Rectal smooth muscle tissue (tissue), 1 donor: ENCODE results near the gene NBPF11.
"Not testable (repeated sequence)": the region's sequence is repeated elsewhere in the genome, so short reads cannot be mapped to it uniquely, and the experiment has no call there.

ENCODE experiments used
- H3K27ac ChIP-seq: one replicate; pipeline ENCODE4 v1.7.0; 2013; ENCODE audit warnings: low read depth, low read length, inconsistent platforms
- H3K27me3 ChIP-seq: one replicate; pipeline ENCODE4 v1.7.0; 2013; ENCODE audit warnings: low read length; ENCODE audit not compliant: control insufficient read depth, insufficient read depth
- H3K36me3 ChIP-seq: one replicate; pipeline ENCODE4 v1.7.0; 2013; ENCODE audit warnings: low read length; ENCODE audit not compliant: control insufficient read depth, insufficient read depth
- H3K4me1 ChIP-seq: one replicate; pipeline ENCODE4 v1.7.0; 2013; ENCODE audit warnings: low read length; ENCODE audit not compliant: control insufficient read depth, insufficient read depth
- H3K4me3 ChIP-seq: one replicate; pipeline ENCODE4 v1.7.0; 2013; ENCODE audit warnings: low read length
- H3K9ac ChIP-seq: one replicate; pipeline ENCODE4 v1.7.0; 2013; ENCODE audit warnings: low read length

NBPF11 gene

DNA sequence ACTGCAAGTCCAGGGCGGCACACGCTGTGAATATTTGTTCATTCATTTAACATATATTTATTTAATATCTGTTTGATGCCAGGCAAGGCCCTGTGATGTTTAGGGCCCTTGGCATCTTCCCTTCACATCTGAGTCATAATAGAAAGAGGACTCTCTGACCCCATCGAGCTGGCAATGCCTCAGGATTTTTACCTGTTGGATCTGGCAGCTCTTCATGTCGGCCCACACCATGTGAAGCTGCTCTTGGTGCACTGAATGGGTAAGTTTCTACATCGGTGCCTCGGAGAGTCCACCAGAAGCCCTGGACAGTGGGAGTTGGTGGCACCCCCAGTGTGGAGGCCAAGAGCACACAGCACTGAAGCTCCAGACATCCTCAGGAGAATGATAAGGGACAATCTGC is 8.9 kb downstream of the NBPF11 start:
- H3K4me3 ChIP-seq, H3K36me3 ChIP-seq, H3K27ac ChIP-seq, H3K9ac ChIP-seq, H3K27me3 ChIP-seq, H3K4me1 ChIP-seq: not testable (repeated sequence)

- not testable (repeated sequence) for H3K9ac ChIP-seq, H3K36me3 ChIP-seq, H3K27me3 ChIP-seq, H3K4me1 ChIP-seq, H3K4me3 ChIP-seq, H3K27ac ChIP-seq
Measured at GRCh38 chr1:148141936-148142335, 10.1 kb downstream of the NBPF11 start.

DNA sequence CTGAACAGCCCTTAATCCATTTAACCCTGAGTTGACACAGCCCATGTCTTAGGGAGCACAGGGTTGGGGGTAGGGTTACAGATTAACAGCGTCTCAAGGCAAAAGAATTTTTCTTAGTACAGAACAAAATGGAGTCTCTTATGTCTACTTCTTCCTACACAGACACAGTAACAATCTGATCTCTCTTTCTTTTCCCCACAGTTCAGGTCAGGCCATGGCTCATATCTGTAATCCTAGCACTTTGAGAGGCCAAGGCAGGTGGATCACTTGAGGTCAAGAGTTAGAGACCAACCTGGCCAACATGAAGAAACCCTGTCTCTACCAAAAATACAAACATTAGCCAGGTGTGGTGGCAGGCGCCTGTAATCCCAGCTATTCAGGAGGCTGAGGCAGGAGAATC is 13.5 kb downstream of the NBPF11 start:
- not testable (repeated sequence) for H3K4me3 ChIP-seq, H3K9ac ChIP-seq, H3K27ac ChIP-seq, H3K4me1 ChIP-seq, H3K36me3 ChIP-seq, H3K27me3 ChIP-seq

- H3K9ac ChIP-seq: not testable (repeated sequence)
Measured at GRCh38 chr1:148122341-148122740, 29.7 kb downstream of the NBPF11 start.

DNA sequence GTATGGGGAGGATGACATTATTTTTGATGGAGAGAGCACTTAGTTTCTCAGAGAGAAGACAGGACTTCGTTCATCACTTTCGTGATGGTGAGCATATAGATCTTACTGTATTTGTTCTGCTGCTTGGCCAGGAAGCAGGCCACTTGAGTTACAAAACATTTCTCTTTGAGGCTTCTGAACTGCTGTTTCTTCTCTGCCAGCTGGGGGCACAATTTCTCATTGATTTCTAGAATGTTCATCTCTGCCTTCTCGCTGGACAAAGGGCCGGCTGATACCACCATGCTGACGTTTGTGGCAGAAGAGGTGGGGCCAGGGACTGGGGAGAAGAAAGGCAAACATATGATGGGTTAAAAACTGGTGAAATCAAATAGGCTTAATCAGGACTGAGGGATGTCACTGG is 31.7 kb downstream of the NBPF11 start:
- not testable (repeated sequence) for H3K4me3 ChIP-seq, H3K4me1 ChIP-seq, H3K36me3 ChIP-seq, H3K27ac ChIP-seq, H3K9ac ChIP-seq, H3K27me3 ChIP-seq

More at GRCh38 chr1:148122341-148122740, 29.7 kb downstream of the NBPF11 start:
- not testable (repeated sequence) for H3K27me3 ChIP-seq, H3K36me3 ChIP-seq, H3K27ac ChIP-seq, H3K4me1 ChIP-seq, H3K4me3 ChIP-seq

DNA sequence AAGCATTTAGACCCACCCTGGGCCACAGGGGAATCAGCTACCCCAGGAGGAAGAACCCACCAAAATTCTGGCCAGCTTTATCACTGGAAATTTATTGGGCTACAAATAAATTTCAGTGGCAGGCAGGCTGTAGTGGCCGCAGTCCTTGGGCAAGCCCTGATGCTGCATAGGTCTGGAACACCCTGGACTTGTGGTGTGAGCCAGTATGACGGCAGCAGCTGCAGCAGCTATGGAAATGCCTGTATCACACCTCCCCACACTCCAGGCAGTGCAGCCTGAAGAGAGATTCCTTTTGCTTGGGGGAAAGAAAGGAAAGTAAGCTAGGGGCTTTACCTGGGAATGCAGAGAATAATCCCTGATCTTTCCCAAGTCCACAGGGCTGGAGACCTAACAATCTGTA is 56.3 kb downstream of the NBPF11 start:
- H3K9ac ChIP-seq, H3K36me3 ChIP-seq: not testable (repeated sequence)

DNA sequence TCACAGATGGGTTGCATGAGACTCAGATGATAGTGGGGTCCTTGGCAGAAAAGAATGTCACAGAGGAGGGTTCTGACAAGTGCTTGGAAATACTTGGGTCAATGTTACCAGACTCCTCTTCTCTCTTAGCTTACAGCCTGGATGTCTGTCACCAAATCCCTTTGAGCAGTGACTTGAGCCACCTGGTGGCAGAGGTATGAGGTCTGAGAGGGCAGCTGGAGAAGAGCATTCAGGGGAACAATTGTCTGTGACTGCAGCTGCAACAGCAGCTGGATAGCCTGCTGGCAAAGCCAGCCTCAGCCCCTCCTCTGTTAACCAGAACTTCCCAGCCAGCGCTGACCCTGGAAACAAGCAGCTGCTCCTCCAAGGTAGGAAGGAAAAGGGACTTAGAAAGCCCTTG is 65.9 kb downstream of the NBPF11 start:
- H3K27ac ChIP-seq, H3K9ac ChIP-seq, H3K4me1 ChIP-seq, H3K36me3 ChIP-seq, H3K4me3 ChIP-seq, H3K27me3 ChIP-seq: not testable (repeated sequence)

More for the DNA sequence above, 56.3 kb downstream of the NBPF11 start:
- not testable (repeated sequence) for H3K27ac ChIP-seq, H3K27me3 ChIP-seq, H3K4me3 ChIP-seq, H3K4me1 ChIP-seq

- H3K9ac ChIP-seq, H3K27me3 ChIP-seq, H3K27ac ChIP-seq, H3K4me1 ChIP-seq, H3K36me3 ChIP-seq, H3K4me3 ChIP-seq: not testable (repeated sequence)
Measured at GRCh38 chr1:148081205-148081604, 70.9 kb downstream of the NBPF11 start.

GRCh38 chr1:148078632-148079519 is 73.2 kb downstream of the NBPF11 start:
- not testable (repeated sequence) for H3K27me3 ChIP-seq, H3K4me3 ChIP-seq, H3K4me1 ChIP-seq, H3K27ac ChIP-seq, H3K36me3 ChIP-seq, H3K9ac ChIP-seq

DNA sequence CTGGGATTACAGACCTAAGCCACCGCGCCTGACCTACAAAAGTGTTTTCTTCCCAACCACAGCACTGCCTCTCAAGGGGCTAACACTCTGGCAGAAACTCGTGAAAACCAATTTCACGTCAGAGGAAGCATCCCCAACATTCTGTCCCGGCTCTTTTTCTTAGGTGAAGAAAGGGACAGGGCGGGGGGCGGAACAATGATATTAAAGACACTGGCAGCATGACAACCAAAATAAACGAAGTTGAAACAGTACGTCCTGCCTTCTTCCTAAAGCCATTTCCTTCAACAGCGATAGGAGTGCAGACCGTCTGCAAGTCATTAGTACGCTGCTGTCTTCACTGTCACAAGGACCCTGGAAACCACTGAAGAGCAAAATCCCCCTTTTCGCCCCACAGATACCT is 74.0 kb downstream of the NBPF11 start:
- H3K4me1 ChIP-seq, H3K36me3 ChIP-seq, H3K4me3 ChIP-seq, H3K9ac ChIP-seq, H3K27ac ChIP-seq, H3K27me3 ChIP-seq: not testable (repeated sequence)

DNA sequence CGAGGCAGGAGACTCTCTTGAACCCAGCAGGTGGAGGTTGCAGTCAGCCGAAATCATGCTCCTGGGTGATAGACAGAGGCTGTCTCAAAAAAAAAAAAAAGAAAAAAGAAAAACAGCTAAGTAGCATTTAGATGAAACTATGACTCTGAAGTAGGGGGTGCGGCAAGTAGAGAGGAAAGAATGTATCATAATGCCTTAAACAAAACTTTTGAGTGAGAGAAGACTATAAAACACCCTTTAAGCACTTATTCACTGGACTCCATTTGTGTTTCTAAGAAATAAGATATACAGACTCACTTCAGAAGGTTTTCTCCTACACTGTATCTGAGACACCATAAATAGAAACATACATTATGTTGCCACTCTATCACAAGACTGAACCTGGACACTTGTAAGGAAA is 74.6 kb downstream of the NBPF11 start:
- H3K27me3 ChIP-seq: not testable (repeated sequence)

DNA sequence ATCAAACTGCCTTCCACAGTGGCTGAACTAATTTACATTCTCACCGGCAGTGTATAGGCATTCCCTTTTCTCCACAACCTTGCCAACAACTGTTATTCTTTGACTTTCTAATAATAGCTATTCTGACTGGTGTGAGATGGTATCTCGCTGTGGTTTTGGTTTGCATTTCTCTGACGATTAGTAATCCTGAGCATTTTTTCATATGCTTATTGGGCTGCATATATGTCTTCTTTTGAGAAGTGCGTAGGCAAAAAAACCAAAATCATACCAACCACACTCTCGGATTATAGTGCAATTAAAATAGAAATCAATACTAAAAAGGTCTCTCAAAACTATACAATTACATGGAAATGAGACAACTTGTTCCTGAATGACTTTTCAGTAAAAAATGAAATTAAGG is 78.7 kb downstream of the NBPF11 start:
- H3K27me3 ChIP-seq, H3K4me3 ChIP-seq, H3K4me1 ChIP-seq, H3K36me3 ChIP-seq, H3K27ac ChIP-seq, H3K9ac ChIP-seq: not testable (repeated sequence)

More for the DNA sequence above, 74.6 kb downstream of the NBPF11 start:
- H3K9ac ChIP-seq, H3K4me3 ChIP-seq, H3K36me3 ChIP-seq, H3K27ac ChIP-seq, H3K4me1 ChIP-seq: not testable (repeated sequence)

DNA sequence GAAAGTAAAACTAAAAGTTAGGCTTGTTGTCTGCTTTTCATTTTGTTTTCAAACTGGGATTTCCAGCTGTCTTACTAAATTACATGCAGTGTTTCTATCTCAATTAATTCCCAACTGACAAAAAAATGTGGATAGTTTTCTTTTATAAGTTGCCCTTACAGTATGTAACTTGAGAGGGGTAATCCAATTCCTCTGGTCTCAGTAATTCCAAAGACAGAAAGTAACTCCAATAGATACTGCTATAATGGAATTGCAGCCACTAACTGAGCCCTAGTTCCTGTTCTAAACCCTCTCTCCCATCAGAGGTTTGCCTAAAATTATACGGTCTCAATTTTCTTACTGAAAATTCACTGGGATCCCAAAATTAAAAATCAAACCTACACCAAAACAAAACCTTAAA is 83.5 kb downstream of the NBPF11 start:
- not testable (repeated sequence) for H3K27me3 ChIP-seq, H3K27ac ChIP-seq, H3K36me3 ChIP-seq, H3K4me1 ChIP-seq, H3K4me3 ChIP-seq, H3K9ac ChIP-seq
